ENCODE measurements around the gene CEP70. TPM values are rescaled to one million over a fixed set of nuclear protein-coding genes. Genes with fewer than 3 reads are reported as not detected.
"Not testable (repeated sequence)": the region's sequence is repeated elsewhere in the genome, so short reads cannot be mapped to it uniquely, and the experiment has no call there.

Gene CEP70
- total RNA-seq, 1 experiment from 2014 or later: 25.6 TPM

DNA sequence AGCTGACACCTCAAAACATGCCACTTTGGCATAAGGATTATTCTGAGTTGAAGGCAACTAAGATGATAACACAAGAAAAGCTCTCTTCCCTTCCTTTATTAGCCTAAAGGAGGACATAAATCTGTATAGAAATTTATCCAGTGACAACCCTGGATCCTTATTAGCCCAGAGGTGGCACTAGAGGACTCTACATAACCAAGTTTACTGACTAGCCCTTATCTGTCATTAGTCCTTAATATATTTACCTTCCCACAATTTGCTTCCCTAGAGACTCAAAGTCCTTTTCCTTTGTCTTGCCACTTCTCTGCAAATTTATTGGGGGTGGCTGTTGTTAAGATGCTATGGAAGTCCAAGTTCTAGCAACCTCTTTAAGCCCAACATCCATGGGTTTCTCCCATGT, 26.7 kb downstream of the CEP70 start:
- Histone ChIP-seq H3K27ac (ENCODE audit: low read depth, low read length, poor library complexity, severe bottlenecking) (no peak overlapping the region), H3K4me1 (ENCODE audit: insufficient read depth, low read length, poor library complexity, severe bottlenecking) (no peaks in the 10 kb centered on the region), H3K9me3 (ENCODE audit: low read depth, low read length, poor library complexity, severe bottlenecking) (no peaks in the 10 kb centered on the region), H3K4me3 (ENCODE audit: low read depth, low read length, poor library complexity, severe bottlenecking) (no peak overlapping the region), H3K27me3 (replicated peaks; ENCODE audit: insufficient read depth, low read depth, low read length, poor library complexity) (no peaks in the 10 kb centered on the region), H3K36me3 (ENCODE audit: insufficient read depth, low read length, poor library complexity, severe bottlenecking) (no peaks in the 10 kb centered on the region)
- ChIA-PET CTCF (no interaction called here), POLR2A (ENCODE audit: low non-redundant PET) (no interaction called here)
- intact Hi-C loops (cut with micrococcal nuclease; ENCODE audit: unreplicated experiment): no loop called here
- no peak for TF ChIP-seq EZH2 (IDR thresholded peaks at IDR 0.05; ENCODE audit: borderline replicate concordance, low read depth, low read length, poor library complexity, severe bottlenecking)
- TF ChIP-seq, protein P1, sequence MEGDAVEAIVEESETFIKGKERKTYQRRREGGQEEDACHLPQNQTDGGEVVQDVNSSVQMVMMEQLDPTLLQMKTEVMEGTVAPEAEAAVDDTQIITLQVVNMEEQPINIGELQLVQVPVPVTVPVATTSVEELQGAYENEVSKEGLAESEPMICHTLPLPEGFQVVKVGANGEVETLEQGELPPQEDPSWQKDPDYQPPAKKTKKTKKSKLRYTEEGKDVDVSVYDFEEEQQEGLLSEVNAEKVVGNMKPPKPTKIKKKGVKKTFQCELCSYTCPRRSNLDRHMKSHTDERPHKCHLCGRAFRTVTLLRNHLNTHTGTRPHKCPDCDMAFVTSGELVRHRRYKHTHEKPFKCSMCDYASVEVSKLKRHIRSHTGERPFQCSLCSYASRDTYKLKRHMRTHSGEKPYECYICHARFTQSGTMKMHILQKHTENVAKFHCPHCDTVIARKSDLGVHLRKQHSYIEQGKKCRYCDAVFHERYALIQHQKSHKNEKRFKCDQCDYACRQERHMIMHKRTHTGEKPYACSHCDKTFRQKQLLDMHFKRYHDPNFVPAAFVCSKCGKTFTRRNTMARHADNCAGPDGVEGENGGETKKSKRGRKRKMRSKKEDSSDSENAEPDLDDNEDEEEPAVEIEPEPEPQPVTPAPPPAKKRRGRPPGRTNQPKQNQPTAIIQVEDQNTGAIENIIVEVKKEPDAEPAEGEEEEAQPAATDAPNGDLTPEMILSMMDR (conservative IDR thresholded peaks at IDR 0.05; ENCODE audit: low read depth, low read length): no peak
- no peak for DNase-seq (ENCODE audit: low spot score)
- BruUV-seq (replicated peaks): no TSS peak

DNA sequence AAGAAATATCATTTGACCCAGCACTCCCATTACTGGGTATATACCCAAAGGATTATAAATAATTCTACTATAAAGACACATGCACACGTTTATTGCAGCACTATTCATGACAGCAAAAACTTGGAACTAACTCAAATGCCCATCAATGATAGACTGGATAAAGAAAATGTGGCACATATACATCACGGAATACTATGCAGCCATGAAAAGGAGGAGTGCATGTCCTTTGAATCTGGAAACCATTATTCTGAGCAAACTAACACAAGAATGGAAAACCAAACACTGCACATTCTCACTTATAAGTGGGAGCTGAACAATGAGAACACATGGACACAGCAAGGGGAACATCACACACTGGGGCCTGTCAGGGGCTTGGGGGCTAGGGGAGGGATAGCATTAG, 27.8 kb downstream of the CEP70 start:
- POLR2A ChIA-PET (ENCODE audit: low non-redundant PET); H3K27ac ChIP-seq (ENCODE audit: low read depth, low read length, poor library complexity, severe bottlenecking); H3K27me3 ChIP-seq (replicated peaks; ENCODE audit: insufficient read depth, low read depth, low read length, poor library complexity); CTCF ChIA-PET; intact Hi-C loops (cut with micrococcal nuclease; ENCODE audit: unreplicated experiment); H3K36me3 ChIP-seq (ENCODE audit: insufficient read depth, low read length, poor library complexity, severe bottlenecking); H3K9me3 ChIP-seq (ENCODE audit: low read depth, low read length, poor library complexity, severe bottlenecking); H3K4me1 ChIP-seq (ENCODE audit: insufficient read depth, low read length, poor library complexity, severe bottlenecking); BruUV-seq (replicated peaks); H3K4me3 ChIP-seq (ENCODE audit: low read depth, low read length, poor library complexity, severe bottlenecking); DNase-seq (ENCODE audit: low spot score): not testable (repeated sequence)

DNA sequence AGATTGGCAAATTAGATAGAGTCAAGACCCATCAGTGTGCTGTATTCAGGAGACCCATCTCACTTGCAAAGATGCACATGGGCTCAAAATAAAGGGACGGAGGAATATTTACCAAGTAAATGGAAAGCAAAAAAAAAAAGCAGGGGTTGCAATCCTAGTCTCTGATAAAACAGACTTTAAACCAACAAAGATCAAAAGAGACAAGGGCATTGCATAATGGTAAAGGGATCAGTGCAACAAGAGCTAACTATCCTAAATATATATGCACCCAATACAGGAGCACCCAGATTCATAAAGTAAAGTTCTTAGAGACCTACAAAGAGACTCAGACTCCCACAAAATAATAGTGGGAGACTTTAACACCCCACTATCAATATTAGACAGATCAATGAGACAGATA, 31.2 kb downstream of the CEP70 start:
- H3K9me3 ChIP-seq (ENCODE audit: low read depth, low read length, poor library complexity, severe bottlenecking); BruUV-seq (replicated peaks); intact Hi-C loops (cut with micrococcal nuclease; ENCODE audit: unreplicated experiment); POLR2A ChIA-PET (ENCODE audit: low non-redundant PET); H3K27ac ChIP-seq (ENCODE audit: low read depth, low read length, poor library complexity, severe bottlenecking); H3K27me3 ChIP-seq (replicated peaks; ENCODE audit: insufficient read depth, low read depth, low read length, poor library complexity); DNase-seq (ENCODE audit: low spot score); CTCF ChIA-PET; H3K4me1 ChIP-seq (ENCODE audit: insufficient read depth, low read length, poor library complexity, severe bottlenecking); H3K36me3 ChIP-seq (ENCODE audit: insufficient read depth, low read length, poor library complexity, severe bottlenecking); H3K4me3 ChIP-seq (ENCODE audit: low read depth, low read length, poor library complexity, severe bottlenecking): not testable (repeated sequence)

DNA sequence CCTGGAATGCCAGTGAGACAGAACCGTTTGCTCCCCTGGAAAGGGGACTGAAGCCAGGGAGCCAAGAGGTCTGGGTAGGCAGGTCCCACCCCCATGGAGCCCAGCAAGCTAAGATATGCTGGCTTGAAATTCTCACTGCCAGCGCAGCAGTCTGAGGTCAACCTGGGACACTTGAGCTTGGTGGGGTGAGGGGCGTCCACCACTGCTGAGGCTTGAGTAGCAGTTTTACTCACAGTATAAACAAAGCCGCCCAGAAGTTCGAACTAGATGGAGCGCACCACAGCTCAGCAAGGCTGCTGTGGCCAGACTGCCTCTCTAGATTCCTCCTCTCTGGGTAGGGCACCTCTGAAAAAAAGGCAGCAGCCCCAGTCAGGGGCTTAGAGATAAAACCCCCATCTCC, 33.6 kb downstream of the CEP70 start:
- POLR2A ChIA-PET (ENCODE audit: low non-redundant PET): no interaction called here
- Histone ChIP-seq H3K4me3 (ENCODE audit: low read depth, low read length, poor library complexity, severe bottlenecking) (no peak overlapping the region), H3K27me3 (replicated peaks; ENCODE audit: insufficient read depth, low read depth, low read length, poor library complexity) (no peaks in the 10 kb centered on the region), H3K9me3 (ENCODE audit: low read depth, low read length, poor library complexity, severe bottlenecking) (no peaks in the 10 kb centered on the region), H3K4me1 (ENCODE audit: insufficient read depth, low read length, poor library complexity, severe bottlenecking) (no peaks in the 10 kb centered on the region), H3K27ac (ENCODE audit: low read depth, low read length, poor library complexity, severe bottlenecking) (no peak overlapping the region), H3K36me3 (ENCODE audit: insufficient read depth, low read length, poor library complexity, severe bottlenecking) (no peaks in the 10 kb centered on the region)
- DNase-seq (ENCODE audit: low spot score): no peak
- intact Hi-C loops (cut with micrococcal nuclease; ENCODE audit: unreplicated experiment): no loop called here
- BruUV-seq (replicated peaks): no TSS peak
- CTCF ChIA-PET: no interaction called here
- TF ChIP-seq, protein P1 (conservative IDR thresholded peaks at IDR 0.05; ENCODE audit: low read depth, low read length): no peak
- TF ChIP-seq EZH2 (IDR thresholded peaks at IDR 0.05; ENCODE audit: borderline replicate concordance, low read depth, low read length, poor library complexity, severe bottlenecking): no peak
